GM21381 (cell line): Measurements from ENCODE around the gene PARL.

Experiments
- ATAC-seq: cut with Tn5 transposase; IDR thresholded peaks from one replicate; pipeline ENCODE4 v1.9.1; 2021; ENCODE audit warnings: mild to moderate bottlenecking, moderate library complexity; ENCODE audit not compliant: unreplicated experiment

The PARL gene

DNA sequence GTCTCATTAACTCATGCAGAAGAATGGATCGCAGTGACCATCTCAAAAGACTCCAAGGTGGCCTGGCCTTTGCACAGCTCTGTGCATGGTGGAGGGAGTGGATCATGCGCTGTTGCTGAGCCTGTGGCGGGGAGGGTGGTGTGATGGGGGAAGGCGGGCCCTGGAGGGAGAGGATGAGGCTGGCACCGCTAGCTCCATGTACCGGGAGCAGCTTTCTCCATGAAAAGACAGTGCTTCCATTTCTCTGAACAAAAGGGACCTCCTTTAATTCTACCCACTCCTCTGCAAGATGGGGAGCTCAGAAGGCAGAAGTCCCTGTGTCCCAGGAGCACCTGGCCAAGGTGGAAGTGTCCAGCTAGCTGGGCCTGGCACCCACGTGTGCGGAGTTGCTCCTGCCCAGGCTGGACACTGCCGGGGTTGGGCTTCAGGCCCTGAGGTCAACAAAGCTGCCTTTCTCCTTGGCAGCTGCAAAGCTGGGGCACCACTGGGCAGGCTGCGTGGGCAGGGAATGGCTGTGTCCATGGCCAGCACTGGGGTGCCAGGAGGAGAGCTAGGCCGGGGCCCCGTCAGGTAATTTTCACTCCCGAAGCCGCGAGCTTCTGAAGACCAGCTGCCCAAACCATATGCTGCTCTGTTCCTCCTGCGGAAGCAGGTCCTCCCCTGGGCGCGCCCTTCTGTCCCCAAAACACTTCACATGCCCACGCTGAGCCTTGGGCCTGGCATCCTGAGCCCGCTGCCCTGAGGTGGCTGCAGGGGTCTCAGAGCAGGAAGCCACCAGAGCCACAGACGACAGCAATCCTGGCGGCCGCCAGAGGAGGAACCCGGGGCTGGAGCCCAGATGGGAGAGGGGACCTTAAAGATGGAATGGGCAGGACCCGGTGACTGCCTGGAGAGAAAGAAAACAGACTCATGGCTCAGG lies 65.7 kb downstream of the PARL start:
- no peak for ATAC-seq

DNA sequence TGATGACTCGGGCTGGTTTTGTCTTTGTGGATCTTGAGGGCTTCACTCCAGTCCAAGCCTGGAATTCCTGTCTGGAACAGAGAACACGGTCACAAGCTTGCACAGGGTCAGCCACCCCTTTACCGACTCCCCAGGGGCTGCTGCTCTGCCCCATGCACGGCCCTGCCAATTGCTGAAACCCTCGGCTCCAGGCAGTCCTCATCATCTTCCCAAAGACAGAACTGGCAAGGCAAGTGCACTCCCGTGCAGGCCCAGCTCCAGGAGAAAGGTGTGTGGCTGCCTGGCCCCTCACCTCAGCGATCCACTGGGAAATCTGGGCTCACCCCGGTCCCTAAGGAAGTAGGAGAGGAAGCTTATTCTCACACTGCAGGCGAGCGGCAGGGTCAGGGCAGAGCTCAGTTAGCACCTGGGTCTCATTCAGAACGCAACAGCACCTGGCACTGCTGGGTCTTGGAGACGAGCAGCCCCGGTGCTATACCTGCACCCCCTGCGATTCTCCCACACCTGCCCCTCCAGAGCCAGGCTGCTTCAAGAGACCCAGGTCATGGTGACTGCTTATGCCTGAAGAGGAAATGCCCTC lies 66.5 kb downstream of the PARL start:
- ATAC-seq: no peak

DNA sequence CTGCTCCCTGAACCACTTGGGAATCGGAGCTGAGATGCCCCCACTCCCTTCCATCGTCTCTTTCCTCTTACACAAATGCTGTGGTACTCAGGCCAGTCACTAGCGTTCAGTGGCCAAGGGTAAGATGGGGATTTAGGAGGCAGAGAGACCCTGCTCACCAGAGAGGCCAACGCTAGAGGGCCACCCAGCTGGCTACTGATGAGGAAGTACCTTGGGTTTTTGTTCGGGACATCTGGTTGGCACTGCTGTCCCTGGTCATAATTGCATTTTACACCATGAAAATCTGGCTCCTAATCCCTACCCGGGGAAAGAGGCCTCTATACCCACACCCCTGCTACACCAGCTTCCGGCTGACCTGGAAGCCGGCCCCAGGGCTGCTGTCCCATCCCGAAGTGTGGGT lies 67.0 kb downstream of the PARL start:
- no peak for ATAC-seq

DNA sequence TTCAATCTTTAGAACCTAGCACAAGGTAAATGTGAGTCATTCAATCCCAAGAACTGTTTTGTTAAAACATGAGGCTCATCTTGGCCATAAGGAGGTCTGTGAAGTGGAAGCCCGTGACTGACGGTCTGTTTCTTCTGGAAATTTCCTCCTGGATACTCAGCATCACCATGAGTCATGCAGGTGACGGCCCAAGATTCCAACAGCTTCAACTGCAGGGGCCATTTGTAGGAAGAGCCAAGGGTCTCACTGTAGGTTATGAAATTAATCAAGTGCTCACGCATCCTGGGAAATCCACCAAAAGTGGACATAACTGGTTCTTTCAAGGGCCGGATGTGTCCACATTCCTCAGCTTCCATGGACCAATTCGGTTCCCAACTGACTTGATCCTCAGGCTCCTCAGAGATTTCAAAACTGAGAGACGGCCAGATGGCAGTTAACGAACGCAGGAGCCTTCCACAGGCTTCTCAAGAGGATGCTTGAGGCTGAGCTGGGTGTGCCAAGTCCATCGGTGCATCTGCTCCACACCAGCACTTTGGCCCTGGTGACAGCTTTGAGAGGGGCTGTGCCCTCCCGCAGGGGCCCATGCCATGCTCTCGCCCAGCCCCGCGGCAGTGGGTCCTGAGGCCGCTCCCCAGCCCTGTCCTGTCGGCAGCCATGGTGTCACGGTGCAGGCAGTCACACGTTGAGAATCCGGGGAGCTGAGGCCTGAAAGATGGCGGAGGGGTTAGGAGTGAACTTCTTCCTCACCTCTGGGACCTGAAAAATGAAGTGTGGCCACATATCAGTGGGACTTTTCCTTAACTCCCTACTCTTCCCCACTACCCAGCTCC lies 67.8 kb downstream of the PARL start:
- no peak for ATAC-seq

DNA sequence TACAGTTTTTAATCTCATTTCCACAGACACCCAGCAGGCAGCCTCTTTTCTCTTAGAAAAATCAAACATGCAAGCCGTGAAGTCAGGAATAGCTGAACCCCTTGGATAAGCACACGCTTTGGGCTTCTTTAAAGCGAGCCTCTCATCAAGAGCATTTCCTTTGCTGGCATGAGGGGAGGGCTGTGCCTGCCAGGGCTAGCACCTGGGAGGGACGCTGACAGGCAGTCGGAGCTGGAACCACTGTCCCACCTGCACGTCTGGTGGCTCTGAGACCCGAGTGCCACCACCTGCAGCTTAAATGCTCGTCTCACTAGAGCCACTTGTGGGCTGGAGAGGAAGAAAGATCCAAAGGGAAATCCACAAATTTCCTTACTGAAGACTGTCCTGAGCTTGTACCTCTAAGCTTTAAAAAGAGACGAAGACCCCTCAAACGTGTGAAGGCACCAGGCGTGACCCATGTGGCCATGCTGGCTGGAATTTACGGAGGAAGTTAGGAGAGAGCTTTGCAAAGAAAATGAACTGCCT lies 68.7 kb downstream of the PARL start:
- ATAC-seq: no peak

DNA sequence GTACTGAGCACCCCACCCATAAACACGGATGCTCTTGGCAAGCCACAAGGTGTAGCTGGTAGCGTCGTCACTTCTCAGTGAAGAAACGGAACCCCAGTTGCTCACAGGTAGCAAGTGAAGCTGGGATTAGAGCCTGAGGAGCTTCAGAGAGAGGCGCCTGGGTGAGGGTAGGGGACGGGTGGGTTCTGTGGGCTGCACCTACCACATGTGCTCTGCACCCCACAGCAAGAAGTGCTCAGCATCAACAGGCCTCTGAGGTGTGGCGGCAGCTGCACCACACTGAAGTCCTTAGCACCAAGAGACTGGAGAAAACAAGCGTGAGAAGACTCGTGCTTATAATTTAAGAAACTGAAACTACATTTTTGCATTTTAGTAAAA lies 69.1 kb downstream of the PARL start:
- ATAC-seq: no peak

DNA sequence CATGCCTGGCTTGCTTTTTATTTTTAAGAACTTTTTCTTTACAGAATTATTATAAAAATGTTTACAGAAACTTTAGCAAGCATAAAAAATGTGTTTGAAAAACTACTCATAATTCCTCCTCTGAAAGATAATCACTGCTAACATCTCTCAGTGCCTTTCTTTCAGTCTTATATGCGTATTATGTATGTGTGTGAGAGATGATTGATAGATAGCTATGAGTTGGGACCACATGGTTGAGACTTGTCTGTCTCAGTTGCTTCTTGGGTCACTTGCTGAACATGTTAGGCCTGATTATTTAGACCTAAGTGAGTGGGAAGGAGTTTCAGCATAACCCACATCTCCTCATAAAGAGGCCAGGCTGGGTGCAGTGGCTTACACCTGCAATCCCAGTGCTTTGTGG lies 70.4 kb downstream of the PARL start:
- ATAC-seq: no peak

DNA sequence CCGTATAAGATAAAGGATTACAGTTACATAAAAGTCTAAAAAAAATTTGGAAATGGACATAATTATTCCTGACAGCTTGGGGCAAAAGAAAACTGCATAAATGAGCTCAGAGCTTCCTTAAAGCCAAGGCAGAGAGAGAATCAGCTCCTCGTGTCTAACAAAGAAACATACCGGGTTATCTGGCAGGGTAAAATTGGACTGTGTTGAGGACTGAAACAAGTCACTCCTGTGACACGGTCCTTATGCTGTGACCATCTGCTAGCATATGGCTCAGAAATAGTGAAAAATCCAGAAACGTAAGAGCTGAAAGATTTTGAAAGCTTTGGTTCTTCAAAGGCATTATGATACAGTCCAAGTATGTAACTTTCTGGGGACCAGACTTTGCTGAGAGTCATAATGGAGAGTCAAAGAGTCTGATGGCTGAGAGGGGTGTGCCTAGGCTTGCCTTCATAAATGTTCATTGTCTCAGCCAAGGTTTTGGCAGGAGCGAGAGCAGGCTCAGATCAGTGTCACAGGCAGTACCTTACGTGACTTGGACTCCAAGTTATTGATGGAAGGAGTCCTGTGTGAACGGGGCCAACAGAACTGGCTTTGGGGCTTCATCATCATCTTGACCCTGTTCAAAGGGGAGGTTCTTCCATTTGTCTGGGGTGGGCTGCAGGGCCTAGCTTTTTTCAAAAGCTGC lies 71.8 kb downstream of the PARL start:
- ATAC-seq: no peak

DNA sequence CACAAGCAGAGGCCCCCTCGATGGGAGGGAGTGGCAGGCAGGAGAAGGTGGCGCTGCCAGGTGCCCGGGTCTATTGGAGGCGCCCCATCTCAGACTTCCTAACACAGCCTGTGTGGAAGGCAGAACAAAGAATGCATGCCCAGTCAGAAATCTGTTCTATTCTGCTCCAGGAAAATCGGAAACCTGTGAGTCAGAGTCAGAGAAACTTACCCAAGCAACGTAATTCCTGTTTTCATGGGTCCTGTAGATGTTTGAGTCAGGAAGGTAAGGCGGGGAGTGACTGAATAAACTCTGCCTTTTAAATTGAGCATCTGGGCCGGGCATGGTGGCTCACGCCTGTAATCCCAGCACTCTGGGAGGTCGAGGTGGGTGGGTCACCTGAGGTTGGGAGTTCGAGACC lies 73.0 kb downstream of the PARL start:
- no peak for ATAC-seq

DNA sequence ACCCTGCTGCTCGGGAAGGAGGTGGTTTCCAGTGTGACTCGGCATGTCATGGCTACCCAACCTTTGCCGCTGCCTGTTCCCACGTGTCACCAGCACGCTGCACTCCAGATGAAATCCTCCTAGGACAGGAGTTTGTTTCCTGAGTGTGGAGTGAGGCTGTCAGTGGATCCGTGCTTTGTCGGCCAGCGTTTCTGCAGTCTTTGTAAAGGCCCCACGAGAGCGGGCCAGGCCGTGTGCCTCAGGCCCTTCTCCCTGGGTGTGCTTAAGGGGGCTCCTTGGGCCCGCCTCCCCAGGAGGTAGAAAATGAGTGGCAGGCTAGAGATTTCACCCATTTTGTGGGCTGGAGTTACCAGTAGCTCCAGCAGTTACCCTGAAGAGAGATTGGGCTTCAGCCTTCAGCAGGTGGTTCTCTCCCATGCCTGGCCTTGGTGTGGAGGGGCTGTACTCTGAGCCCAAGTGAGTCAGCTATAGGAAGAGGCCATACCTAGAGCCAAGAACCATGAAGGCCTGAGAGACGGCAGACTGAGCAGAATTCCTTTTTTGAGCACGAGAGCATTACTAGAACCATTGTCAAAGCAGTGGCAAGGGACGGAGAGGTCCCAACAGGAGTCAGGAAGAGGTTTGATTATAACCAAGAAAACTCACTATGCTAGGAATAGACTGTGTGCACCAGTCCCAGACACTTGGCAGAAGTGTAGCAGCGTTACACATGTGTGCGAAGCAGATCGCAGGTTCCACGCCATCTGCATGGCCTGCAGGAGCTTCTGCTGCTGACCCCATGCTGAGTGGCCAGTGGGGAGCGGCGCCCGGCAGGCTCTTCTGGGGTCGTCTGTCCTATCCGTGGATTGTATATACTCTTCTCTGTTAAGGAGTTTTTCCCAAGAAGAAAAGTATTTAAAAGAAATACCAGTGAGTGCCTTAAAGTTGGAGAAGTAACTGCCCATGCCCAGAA lies 73.8 kb downstream of the PARL start:
- no peak for ATAC-seq

DNA sequence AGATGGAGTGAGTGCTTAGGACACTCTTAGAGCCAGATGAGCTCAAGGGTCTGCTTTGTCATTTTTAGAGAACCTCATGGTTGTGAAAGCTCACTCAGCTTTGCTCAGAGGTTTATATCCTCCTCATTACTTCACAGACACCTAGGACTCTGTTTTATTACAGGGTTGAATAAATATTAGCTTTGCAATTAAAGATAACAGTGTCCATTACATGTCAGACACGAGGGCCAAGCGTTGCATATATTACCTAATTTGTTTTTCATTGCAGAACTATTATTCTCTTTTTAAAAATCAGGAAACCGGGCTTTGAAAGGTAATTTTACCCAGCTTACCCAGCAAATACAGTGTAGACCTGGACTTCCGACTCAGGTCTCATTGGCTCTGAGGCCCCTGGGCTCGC lies 75.4 kb downstream of the PARL start:
- no peak for ATAC-seq

DNA sequence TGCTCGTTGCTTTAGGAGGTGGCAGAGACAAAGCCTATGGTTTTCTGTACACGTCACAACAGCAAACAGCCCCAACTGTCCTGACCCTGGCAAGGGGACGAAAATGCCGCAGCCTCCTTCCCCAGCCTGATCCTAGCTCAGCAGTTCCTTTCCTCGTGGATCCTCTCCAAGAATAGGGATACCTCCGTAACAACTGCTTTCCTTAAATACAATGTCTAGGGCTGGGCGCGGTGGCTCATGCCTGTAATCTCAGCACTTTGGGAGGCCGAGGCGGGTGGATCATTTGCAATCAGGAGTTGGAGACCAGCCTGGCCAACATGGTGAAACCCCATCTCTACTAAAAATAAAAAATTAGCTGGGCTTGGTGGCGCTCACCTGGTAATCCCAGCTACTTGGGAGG lies 76.3 kb downstream of the PARL start:
- no peak for ATAC-seq

DNA sequence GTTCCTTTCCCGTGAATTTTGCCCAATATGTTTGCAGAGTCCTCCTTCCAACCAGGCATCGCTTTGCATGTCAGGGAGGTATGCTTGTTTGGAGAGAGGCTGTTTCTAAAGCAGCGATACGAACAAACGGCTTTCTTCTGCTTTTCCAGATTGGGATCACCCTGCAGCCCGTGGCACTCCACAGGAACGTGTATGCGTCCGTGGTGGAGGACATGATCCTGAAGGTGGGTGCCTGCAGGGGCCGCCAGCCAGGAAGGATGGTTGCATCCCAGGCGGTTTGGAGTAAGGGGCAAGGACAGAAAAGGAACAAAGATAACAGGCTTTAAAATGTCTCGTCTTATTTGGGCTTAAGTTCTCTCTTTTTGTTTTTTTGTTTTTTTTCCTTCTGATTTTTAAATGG lies 76.8 kb downstream of the PARL start:
- no peak for ATAC-seq

DNA sequence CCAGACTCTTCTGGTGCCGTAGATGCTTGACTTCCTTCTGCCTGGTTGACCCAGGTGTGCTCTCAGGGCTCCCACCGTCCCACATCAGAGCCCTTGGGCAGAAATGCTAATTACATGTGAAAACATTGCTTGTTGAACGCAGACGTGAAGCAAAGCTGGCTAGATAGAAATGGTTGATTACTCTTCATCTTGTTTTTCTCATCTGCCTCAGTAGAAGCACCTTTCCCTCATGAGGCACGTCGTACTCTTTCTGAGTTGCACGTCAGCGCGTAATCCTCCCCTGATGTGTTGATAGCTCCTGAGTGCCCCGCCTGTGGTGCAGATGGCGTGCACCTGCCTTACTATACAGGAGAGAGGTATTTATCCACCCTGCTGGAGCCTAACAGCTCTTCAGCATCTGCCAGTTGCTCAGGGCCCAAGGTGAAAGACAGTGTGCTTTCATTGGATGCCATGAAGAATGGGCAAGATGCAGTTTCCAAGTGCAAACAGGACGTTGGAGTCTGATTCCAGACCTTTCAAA lies 77.4 kb downstream of the PARL start:
- ATAC-seq: no peak

DNA sequence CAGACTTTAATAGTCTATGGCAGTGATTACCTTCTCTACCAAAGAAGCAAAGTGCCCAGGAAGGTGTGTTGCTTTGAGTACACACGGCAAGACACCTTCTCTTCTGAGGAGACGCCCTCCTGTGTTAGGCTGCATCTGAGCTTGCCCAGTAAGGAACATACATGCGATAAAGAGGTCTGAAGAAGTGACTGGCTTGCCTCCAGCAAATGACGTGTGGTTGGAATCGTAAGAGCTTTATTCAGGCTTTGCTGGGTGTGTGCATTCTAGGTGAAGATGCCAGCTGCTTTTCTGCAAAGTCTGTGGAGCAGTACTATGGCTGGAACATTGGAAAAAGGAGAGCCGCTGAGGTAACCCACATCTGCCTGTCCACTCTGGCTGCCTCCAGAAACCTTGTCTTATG lies 81.7 kb downstream of the PARL start:
- ATAC-seq: no peak

DNA sequence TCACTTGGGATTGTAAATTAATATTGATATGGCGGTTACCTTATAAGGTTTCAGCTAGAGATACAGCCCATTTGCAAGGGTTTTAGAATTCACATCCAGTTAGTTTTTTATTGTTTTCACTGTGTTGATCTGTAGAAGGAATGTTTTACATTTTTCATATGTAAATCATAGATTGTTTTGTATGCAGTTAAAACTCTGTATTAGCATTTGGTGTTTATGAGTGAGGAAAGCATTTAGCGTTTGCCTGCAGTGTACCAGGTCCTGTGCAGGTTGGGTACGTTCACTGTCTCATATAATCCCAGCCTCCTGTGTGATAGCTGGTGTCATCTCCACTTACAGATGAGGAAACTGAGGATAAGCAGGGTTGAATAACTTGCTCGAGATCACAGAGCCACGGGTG lies 83.1 kb downstream of the PARL start:
- no peak for ATAC-seq

DNA sequence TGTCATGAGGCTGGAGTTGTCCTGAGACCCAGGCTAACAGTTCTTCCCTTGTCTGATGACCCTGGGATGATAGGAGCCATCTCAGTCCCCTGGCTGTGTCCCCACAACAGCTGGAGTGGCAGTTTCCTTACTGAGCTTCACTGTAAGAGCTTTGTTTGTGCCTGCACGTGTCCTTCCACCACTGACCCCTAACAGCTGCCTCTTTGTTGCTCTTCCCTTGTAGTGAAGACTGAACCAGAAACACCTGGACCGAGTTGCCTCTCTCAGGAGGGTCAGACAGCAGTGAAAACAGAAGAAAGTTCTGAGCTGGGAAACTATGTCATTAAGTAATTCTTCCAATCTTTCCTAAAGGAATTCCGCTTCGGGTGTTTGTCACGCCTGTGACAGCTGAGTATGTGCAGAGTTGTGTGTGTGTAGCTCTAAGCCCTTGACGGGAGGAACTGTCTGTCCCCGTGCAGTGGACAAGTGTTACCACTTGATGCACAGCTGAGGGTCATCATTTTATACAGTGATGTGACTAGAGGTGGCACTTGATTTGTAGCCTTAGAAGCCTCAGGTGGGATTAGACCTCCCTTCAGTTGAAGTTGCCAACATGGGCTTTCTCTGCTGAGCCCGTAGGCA lies 84.3 kb downstream of the PARL start:
- ATAC-seq: no peak

DNA sequence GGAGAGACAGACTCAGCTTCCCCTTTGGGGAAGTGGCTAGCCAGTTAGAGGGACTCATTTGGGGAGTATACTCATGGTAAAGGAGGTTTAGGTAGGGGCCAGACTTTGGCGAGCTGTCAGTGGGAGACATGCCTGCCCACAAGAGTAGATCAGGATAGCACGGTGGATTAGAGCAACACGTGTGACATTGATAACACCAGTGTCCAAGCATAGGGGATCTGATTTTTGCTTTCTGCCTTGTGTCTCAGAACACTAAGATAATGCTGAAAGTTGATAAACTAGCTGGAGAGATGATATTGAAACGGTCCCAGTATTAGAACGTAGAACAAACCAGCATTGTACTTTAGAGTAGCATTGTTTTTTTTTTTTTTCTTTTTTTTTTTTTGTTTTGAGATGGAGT lies 85.2 kb downstream of the PARL start:
- ATAC-seq: no peak

DNA sequence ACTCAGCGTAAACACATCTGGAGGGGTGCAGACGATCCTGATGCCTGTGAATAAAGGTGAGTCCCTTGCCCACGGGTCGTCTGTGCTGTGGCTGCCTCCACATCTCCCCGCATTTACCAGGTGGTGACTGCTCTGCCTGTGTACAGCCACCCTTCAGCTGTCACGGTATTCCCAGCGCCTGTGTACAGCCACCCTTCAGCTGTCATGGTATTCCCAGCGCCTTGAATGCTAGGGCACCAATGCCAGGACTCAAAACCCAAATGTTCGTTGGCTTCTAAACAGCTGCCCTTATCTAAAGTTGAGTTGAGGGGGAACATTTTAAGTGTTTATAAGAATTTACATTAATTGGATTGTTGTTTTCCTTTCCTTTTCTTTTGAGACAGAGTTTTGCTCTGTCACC lies 86.7 kb downstream of the PARL start:
- no peak for ATAC-seq
